T-cell (primary cell): ENCODE measurements around the gene HOXA3. TPM values are rescaled to one million over a fixed set of nuclear protein-coding genes. Genes with fewer than 3 reads are reported as not detected.

Experiments used
- ATAC-seq, 4 experiments: fragments of 200-7000 bp in 3 of 4; fragments of 150-1000 bp in 1 of 4; cut with Tn5 transposase; replicated peaks in 1 of 4; 1 replicate in 3 of 4; 2 replicates in 1 of 4; pipeline ENCODE4 v1.10.0; 2021; ENCODE audit warnings: moderate library complexity in 3 of 4, mild to moderate bottlenecking in 2 of 4, moderate number of reproducible peaks in 1 of 4
- CTCF ChIA-PET, 2 donors: fragments of 300-600 bp; sonication (Branson Sonifier 250); formaldehyde crosslinking; loops; one replicate each; lab custom pipeline; 2022; ENCODE audit warnings: antibody characterized with exemption in 2 of 2; lab: Charles Lee
- POLR2A ChIA-PET, 2 donors: fragments of 300-600 bp; sonication (Branson Sonifier 250); formaldehyde crosslinking; loops; one replicate each; lab custom pipeline; 2022; ENCODE audit warnings: antibody characterized with exemption in 2 of 2; lab: Charles Lee
- DNase-seq, 35 experiments: peaks; one replicate each; pipeline versions ENCODE4 v3.0.0 to v3.0.0-alpha.2; 2013 to 2023
- H3K27ac ChIP-seq: one replicate; pipeline ENCODE4 v1.5.1; 2013; ENCODE audit warnings: low read length
- H3K27me3 ChIP-seq, 2 experiments: replicated peaks in 1 of 2; 1 replicate in 1 of 2; 2 replicates in 1 of 2; pipeline versions ENCODE4 v1.6.1 to v1.7.0; 2013; ENCODE audit warnings: low read length in 1 of 2, mixed read lengths in 1 of 2; ENCODE audit not compliant: control insufficient read depth in 2 of 2, insufficient read depth in 2 of 2; ENCODE audit errors: extremely low read depth in 1 of 2
- H3K36me3 ChIP-seq, 2 donors: 1 replicate in 1 of 2; 2 replicates in 1 of 2; pipeline versions ENCODE4 v1.6.1 to v1.7.0; 2013; ENCODE audit warnings: low read length in 1 of 2; ENCODE audit not compliant: control insufficient read depth in 2 of 2, insufficient read depth in 1 of 2; ENCODE audit errors: extremely low read depth in 1 of 2
- H3K4me1 ChIP-seq, 2 experiments: 1 replicate in 1 of 2; 2 replicates in 1 of 2; pipeline versions ENCODE4 v1.6.1 to v1.7.0; 2013; ENCODE audit warnings: low read length in 2 of 2, mixed read lengths in 1 of 2; ENCODE audit not compliant: insufficient read depth in 2 of 2, control insufficient read depth in 1 of 2; ENCODE audit errors: extremely low read depth in 1 of 2
- H3K4me3 ChIP-seq, 2 donors: 1 replicate in 1 of 2; 2 replicates in 1 of 2; pipeline versions ENCODE4 v1.5.1 to v1.7.0; 2013; ENCODE audit warnings: mild to moderate bottlenecking in 2 of 2, low read length in 1 of 2, moderate library complexity in 1 of 2; ENCODE audit not compliant: control insufficient read depth in 1 of 2; ENCODE audit errors: extremely low read depth in 1 of 2
- H3K9me3 ChIP-seq: 2 replicates; pipeline ENCODE4 v1.7.0; 2013
- H3K27ac Mint-ChIP-seq, 2 donors: one replicate each; pipeline ENCODE4 v1.8.0; 2020 to 2021; ENCODE audit warnings: mild to moderate bottlenecking in 2 of 2, mixed read lengths in 2 of 2
- H3K27me3 Mint-ChIP-seq, 2 donors: one replicate each; pipeline ENCODE4 v1.8.0; 2021 to 2022; ENCODE audit warnings: mixed read lengths in 2 of 2
- H3K36me3 Mint-ChIP-seq: one replicate; pipeline ENCODE4 v1.8.0; 2021; ENCODE audit warnings: mixed read lengths
- H3K4me1 Mint-ChIP-seq, 3 donors: one replicate each; pipeline ENCODE4 v1.8.0; 2020 to 2022; ENCODE audit warnings: mixed read lengths in 3 of 3, mild to moderate bottlenecking in 1 of 3
- H3K4me3 Mint-ChIP-seq, 3 donors: one replicate each; pipeline ENCODE4 v1.8.0; 2020 to 2022; ENCODE audit warnings: mild to moderate bottlenecking in 3 of 3, mixed read lengths in 3 of 3, moderate library complexity in 3 of 3
- H3K9me3 Mint-ChIP-seq, 3 donors: one replicate each; pipeline ENCODE4 v1.8.0; 2020 to 2022; ENCODE audit warnings: mixed read lengths in 3 of 3
- WGBS: methylation state at CpG from one replicate; pipeline ENCODE4 v1.1.5; 2013; ENCODE audit warnings: missing lambda C conversion rate; ENCODE audit not compliant: insufficient coverage; 5-methylcytosine and 5-hydroxymethylcytosine counted together
- total RNA-seq, 35 experiments: library from RNA in 6 of 35; stranded (reverse) in 6 of 35; fragments of 120-200 nt in 1 of 35; gene quantifications; one replicate each; pipeline versions ENCODE4 v1.2.1 to v1.2.4 and lab custom pipeline; 2013 to 2026

The HOXA3 gene
- total RNA-seq, 5 donors from 2014 or later (not counting 1 experiment from before 2014, with no cell fraction given): 0.79 to 1.4 TPM; not detected in 3

GRCh38 chr7:27169658-27170425 lies 17.5 kb upstream of the HOXA3 start:
- no peak overlapping the region for H3K27ac Mint-ChIP-seq
- no peaks in the 10 kb centered on the region for H3K9me3 Mint-ChIP-seq
- peaks cover 34 to 46% (median 44%) of the 10 kb centered on the region in 3 donors for H3K4me1 Mint-ChIP-seq
- no peaks in the 10 kb centered on the region for H3K36me3 Mint-ChIP-seq
- 3% methylated on average over 26 of the region's 46 CpGs for WGBS
- Histone ChIP-seq H3K4me1 (peaks cover 15 to 81% of the 10 kb centered on the region in 2 experiments), H3K27ac (no peak overlapping the region), H3K36me3 (no peaks in the 10 kb centered on the region), H3K4me3 (peak overlapping the region in 1 of 2 donors; percentile 35), H3K9me3 (no peaks in the 10 kb centered on the region), H3K27me3 (peaks cover 17 to 91% of the 10 kb centered on the region in 2 experiments)
- CTCF ChIA-PET: interaction anchor here in 1 of 2 donors (1.3 kb wide), 2 partner anchors 9 to 20 kb away, joined by 3 read pairs; no protein-coding TSS in a partner anchor
- peak in 1 of 35 experiments; percentile 15 for DNase-seq
- peaks cover 54 to 72% of the 10 kb centered on the region in 2 donors for H3K27me3 Mint-ChIP-seq
- ATAC-seq: peak in 1 of 4 experiments; percentile 42
- POLR2A ChIA-PET: no interaction called here
- peak overlapping the region in 2 of 3 donors; percentile 37 to 74 for H3K4me3 Mint-ChIP-seq

- H3K4me1 ChIP-seq: peaks cover 10 to 78% of the 10 kb centered on the region in 2 experiments
- peaks cover 17 to 92% of the 10 kb centered on the region in 2 experiments for H3K27me3 ChIP-seq
- H3K9me3 Mint-ChIP-seq: no peaks in the 10 kb centered on the region
- ATAC-seq (peak in 1 of 4 experiments; percentile 44), DNase-seq (peak in 4 of 35 experiments; percentile 22 to 60 (median 28))
- no peaks in the 10 kb centered on the region for H3K36me3 Mint-ChIP-seq
- no peaks in the 10 kb centered on the region for H3K9me3 ChIP-seq
- no peak overlapping the region for H3K4me3 ChIP-seq
- H3K27ac Mint-ChIP-seq: peak overlapping the region in 1 of 2 donors; percentile 73
- WGBS: 23% methylated on average over 16 of the region's 25 CpGs
- H3K27ac ChIP-seq: no peak overlapping the region
- ChIA-PET POLR2A (interaction anchor here in 1 of 2 donors (0.6 kb wide), 1 partner anchor 488 kb away, joined by 4 read pairs; no protein-coding TSS in a partner anchor), CTCF (interaction anchor here (0.6 to 1.2 kb wide), 3 partner anchors 12 to 30 kb away, joined by 3 read pairs; no protein-coding TSS in a partner anchor)
- H3K4me1 Mint-ChIP-seq: peaks cover 36 to 44% (median 42%) of the 10 kb centered on the region in 3 donors
- no peaks in the 10 kb centered on the region for H3K36me3 ChIP-seq
- peak overlapping the region in 1 of 3 donors; percentile 74 for H3K4me3 Mint-ChIP-seq
- peaks cover 62 to 80% of the 10 kb centered on the region in 2 donors for H3K27me3 Mint-ChIP-seq
Measured at GRCh38 chr7:27168265-27168947, 16.0 kb upstream of the HOXA3 start.

GRCh38 chr7:27167916-27168264 lies 15.5 kb upstream of the HOXA3 start:
- no peak for DNase-seq
- no peak overlapping the region for H3K4me3 ChIP-seq
- POLR2A ChIA-PET: no interaction called here
- WGBS: 64% methylated on average over 2 of the region's 4 CpGs
- Mint-ChIP-seq H3K27ac (peak overlapping the region in 1 of 2 donors; percentile 73), H3K4me1 (peaks cover 36 to 44% (median 42%) of the 10 kb centered on the region in 3 donors), H3K36me3 (no peaks in the 10 kb centered on the region), H3K9me3 (no peaks in the 10 kb centered on the region), H3K27me3 (peaks cover 67 to 84% of the 10 kb centered on the region in 2 donors), H3K4me3 (peak overlapping the region in 1 of 3 donors; percentile 74)
- no peak overlapping the region for H3K27ac ChIP-seq
- ATAC-seq: no peak
- CTCF ChIA-PET: interaction anchor here in 1 of 2 donors (1.1 to 1.2 kb wide), 2 partner anchors 12 to 31 kb away, joined by 3 read pairs; no protein-coding TSS in a partner anchor
- no peaks in the 10 kb centered on the region for H3K36me3 ChIP-seq
- H3K9me3 ChIP-seq: no peaks in the 10 kb centered on the region
- H3K4me1 ChIP-seq: peaks cover 7 to 74% of the 10 kb centered on the region in 2 experiments
- peaks cover 15 to 91% of the 10 kb centered on the region in 2 experiments for H3K27me3 ChIP-seq

GRCh38 chr7:27166531-27167505 lies 14.4 kb upstream of the HOXA3 start:
- H3K27ac ChIP-seq: no peak overlapping the region
- Mint-ChIP-seq H3K9me3 (no peaks in the 10 kb centered on the region), H3K27me3 (peaks cover 66 to 85% of the 10 kb centered on the region in 2 donors), H3K4me1 (peaks cover 28 to 37% (median 34%) of the 10 kb centered on the region in 3 donors), H3K27ac (peak overlapping the region in 1 of 2 donors; percentile 83), H3K36me3 (no peaks in the 10 kb centered on the region), H3K4me3 (peak overlapping the region in 2 of 3 donors; percentile 13 to 58)
- H3K4me1 ChIP-seq: peaks cover 4 to 64% of the 10 kb centered on the region in 2 experiments
- DNase-seq (no peak), ATAC-seq (no peak)
- H3K9me3 ChIP-seq: no peaks in the 10 kb centered on the region
- H3K27me3 ChIP-seq: peaks cover 15 to 85% of the 10 kb centered on the region in 2 experiments
- peak overlapping the region in 1 of 2 donors; percentile 28 for H3K4me3 ChIP-seq
- ChIA-PET POLR2A (no interaction called here), CTCF (no interaction called here)
- WGBS: 12% methylated on average over 35 of the region's 50 CpGs
- no peaks in the 10 kb centered on the region for H3K36me3 ChIP-seq

GRCh38 chr7:27165996-27166530 lies 13.7 kb upstream of the HOXA3 start:
- no peaks in the 10 kb centered on the region for H3K9me3 Mint-ChIP-seq
- H3K27ac Mint-ChIP-seq: peak overlapping the region in 1 of 2 donors; percentile 74
- ChIA-PET CTCF (interaction anchor here in 1 of 2 donors (1.1 kb wide), 1 partner anchor 16 kb away, joined by 3 read pairs; no protein-coding TSS in a partner anchor), POLR2A (interaction anchor here in 1 of 2 donors (0.6 kb wide), 1 partner anchor 894 kb away, joined by 4 read pairs; no protein-coding TSS in a partner anchor)
- WGBS: 5% methylated on average over 46 of the region's 46 CpGs
- H3K4me1 ChIP-seq: peaks cover 4 to 62% of the 10 kb centered on the region in 2 experiments
- DNase-seq (no peak), ATAC-seq (no peak)
- peaks cover 25 to 33% (median 28%) of the 10 kb centered on the region in 3 donors for H3K4me1 Mint-ChIP-seq
- peak overlapping the region in 1 of 2 donors; percentile 65 for H3K4me3 ChIP-seq
- no peak overlapping the region for H3K27ac ChIP-seq
- no peaks in the 10 kb centered on the region for H3K9me3 ChIP-seq
- H3K27me3 Mint-ChIP-seq: peaks cover 60 to 82% of the 10 kb centered on the region in 2 donors
- H3K27me3 ChIP-seq: peaks cover 13 to 85% of the 10 kb centered on the region in 2 experiments
- no peaks in the 10 kb centered on the region for H3K36me3 ChIP-seq
- H3K4me3 Mint-ChIP-seq: peak overlapping the region in 1 of 3 donors; percentile 58
- no peaks in the 10 kb centered on the region for H3K36me3 Mint-ChIP-seq
